Activated gamma-delta T cell (primary cell): ENCODE data around the gene HAPLN2.

Experiments
- DNase-seq: peaks from one replicate; lab custom pipeline; 2025; lab: John Stamatoyannopoulos, UW

The HAPLN2 gene

DNA sequence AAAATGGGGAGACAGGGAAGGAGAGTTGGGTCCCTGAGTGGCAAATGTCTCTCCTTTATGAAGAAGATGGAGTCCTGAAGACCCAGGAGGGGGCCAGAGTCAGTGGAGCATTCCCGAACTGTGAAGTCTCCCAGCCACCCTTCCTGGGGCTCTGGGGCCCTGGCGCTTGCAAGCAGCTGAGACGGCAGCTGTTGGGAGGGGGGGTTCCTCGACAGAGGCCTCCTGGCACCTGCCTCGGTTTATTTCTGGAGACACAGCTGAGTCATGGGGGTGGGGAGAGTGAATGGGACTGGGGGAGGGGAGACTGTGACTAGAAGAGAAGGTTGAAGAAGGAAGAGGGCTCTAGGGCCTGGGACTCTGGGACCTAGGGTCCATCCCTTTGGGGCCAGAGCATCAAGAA lies 44.0 kb downstream of the HAPLN2 start:
- no peak for DNase-seq

DNA sequence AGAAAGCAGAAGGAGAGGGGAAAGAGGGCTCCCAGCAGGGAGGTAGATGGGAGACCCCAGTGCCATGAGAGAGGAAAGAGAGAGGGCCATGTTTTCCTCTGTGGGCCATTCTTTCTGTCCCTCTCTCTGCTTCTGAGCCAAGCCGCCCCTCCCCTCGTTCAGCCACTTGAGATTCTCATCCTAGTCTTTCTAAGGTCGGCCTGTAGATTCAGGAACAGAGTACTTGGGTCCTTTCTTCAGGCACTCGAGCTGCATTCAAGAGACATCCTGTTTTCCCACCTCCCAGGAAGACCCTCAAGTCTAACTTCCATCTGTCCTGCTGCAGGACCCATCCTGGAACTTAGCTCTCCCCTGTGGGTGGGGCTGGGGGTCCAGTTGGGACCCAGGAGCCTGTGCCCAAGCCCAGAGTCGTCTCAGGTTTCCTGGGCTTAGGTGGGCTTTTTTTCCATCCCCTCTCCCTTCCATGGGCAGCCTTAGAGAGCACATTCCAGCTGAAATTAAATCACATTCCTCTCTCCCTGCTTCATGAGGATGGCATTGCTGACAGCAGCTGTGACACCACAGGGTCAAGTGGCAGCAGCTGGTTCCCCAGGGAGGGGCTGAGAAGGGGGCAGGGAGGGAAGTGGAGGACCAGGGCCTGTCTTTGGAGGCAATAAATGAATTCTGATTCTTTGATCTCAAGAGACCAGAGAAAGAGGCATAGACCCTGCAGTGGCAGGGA lies 45.0 kb downstream of the HAPLN2 start:
- no peak for DNase-seq

DNA sequence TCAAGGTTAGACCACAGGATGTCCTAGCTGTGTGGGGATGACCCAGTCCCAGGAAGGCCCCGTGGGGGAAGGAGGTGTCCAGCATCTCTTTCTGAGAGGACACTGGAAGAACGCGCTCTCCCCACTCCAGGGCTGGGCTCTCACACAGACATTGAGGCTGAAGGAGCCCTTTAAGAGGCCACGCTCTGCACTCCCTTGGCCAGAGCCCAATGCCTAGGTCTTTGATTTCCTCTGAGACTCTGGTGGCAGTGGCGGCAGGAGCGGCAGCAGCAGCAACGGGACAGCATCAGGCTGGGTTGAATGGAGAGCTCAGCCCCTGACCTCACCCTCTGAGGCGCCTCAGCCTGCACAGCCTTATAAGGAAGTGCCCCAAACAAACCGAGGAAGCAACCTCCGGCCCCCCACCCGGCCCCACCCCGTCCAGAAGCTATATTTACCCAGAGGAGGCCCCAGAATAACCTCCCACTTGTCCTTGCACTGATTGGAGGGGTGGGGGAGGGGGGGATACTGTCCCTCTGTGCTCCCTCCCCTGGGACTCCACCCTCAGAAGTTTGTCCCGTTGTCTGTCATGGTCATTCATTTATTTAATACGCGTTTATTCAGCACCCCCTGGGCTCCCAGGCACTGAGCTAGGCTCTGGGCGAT lies 45.7 kb downstream of the HAPLN2 start:
- DNase-seq = no peak

DNA sequence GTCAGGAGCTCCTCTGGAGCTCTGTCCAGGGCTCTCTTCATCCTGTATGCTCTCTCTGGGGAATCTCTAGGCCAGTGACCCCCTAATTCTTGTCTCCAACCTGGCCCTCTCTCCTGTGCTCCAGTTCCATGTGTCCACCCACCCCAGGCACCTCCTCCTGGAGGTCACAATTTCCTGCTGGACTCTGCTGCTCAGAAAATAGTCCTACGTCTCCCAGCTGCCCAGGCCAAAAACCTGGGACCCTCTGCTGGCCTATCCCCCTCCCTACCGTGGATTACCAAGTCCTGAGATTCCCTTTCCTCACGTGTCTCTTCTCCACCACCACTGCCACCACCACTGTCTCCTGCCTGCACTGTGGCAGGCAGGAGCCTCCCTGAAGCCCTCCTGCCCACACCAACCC lies 46.3 kb downstream of the HAPLN2 start:
- DNase-seq = no peak

DNA sequence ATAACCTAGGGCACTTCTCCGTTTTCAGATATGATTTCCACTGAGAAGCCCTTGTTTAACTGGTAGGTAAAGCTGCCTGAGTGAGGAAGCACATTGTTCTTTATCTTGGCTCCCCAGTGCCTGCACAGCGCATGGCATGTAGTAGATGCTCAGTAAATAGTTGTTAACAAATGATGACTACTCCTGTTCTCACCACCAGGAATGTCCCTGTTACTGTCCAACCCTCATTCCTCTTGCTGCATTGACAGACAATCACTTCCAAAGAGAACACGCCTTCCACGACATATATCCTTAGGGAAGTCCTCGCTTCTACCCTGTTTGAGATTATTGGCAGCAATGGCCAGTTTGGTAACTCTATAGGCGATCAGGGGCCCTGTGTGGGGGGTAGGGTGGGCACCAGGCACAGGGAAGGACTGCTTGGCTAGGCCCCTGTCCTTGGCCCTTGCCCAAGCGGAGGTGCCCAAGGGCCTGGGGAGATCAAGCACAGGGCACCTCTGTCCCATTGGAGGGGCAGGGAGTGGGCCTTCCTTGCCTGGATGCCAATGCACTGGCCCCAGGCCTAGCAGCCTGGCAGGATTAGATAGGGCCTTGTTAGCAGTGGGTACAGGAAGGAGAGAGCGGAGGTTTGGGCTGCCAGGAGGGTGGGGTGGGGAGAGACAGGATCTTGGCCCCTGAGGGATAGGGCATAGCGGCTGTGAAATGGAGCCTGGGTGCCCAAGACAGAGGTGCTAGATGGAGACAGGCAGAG lies 47.8 kb downstream of the HAPLN2 start:
- no peak for DNase-seq

DNA sequence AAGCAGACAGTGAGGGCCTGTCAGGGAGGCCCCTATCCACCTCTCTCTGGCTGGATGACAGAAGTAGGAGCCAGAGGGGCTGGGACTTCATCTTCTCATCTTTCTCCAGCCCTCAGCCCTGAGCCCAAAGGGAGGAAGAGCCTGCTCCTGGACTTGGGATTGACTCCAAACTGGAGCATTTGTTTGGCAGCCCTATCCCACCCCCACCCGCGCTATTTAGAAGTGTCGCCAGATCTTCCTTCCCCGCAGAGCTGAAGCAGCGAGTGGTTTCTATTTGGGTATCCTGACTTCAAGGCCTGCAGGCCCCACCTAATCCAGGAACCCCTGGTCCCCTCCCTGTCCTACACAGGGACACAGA lies 48.4 kb downstream of the HAPLN2 start:
- no peak for DNase-seq

DNA sequence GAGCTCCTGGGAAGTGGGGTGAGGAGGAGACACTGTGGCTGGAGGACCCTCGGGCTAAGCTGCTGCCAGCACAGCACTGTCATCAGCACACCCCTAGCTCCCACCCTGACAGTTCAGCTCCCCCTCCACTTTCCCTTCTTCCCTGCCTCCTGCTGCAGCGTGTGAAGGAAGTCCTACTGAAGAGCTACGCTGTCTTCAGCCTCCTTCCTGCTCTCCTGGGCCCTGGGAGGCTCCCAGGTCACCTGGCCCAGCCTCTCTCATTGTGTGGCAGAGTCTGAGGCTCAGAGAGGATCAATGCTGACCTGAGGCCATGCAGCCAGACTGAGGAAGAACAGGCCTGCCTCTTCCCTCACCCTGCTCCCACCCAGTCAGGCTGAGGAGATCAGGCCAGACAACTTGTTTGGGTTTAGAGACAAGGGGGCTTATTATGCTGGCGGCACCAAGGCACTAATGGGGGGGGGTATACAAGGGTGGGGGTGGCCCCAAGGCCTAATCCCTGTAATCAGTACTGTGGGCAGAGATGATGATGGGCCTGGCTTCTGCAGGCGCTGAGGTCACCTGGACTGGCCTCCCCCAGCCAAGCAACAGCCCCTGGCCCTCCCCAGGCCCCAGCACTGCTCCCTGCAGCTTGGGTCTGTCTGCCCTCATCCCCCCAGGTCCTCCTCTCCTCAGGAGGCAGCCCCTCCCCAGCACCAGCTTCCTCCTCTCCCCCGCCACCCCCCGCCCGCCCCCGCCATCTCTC lies 48.9 kb downstream of the HAPLN2 start:
- no peak for DNase-seq

DNA sequence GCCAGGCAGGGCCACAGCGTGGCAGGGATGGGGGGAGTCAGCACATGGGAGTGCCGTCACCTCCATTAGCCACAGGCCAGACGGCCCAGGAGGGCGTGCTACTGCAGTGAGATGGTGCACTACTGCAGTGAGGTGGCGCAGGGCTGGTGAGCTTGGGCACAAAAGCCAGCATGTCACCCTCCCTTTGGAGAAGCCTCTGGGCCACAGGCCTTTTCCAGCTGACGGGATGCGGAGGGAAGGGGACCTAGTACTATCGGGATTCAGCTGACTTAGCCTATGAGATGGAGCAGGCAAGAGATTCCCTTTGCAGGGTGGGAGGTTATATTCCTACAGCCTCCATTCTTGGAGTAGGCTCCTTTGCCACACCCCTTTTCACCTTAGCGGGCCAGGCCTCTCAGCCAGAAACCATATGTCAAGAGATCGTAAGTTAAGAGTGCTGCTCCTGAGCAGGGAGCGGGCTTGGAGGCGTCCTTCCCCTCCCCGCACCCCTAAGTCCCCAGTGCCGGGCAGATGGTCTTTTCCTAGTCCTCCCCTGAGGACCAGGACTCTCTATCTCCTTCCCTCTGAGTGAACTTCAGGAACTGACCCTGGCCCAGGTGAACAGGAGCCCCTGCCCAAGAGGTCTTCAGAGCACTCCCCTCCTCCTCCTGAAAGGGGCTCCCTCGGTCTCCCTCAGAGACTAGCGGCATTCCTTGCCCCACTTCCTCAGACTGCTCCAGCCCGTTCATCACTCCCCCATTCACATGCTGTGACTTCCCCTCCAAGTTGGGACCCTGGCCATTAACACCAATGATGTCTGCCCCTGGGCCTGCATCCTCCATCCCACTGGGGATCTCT lies 49.8 kb downstream of the HAPLN2 start:
- no peak for DNase-seq

DNA sequence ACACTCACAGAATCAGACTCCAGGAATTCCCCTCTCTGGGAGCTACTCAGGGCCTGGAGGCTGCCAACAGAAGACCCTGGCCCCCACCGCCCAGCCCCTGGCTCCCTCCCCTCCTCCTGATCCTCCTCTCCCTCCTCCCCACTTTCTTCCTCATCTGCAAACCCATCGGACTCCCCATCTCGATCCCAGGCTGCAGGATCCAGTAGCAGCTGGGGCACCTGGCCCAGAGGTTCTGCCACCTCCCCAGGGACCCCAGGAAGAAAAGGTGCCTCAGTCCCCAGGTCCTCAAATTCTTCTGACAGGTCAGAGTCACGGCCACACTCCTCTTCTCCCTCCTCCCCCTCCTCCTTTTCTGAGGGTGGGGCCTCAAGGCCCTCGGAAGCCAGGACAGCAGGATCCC lies 50.6 kb downstream of the HAPLN2 start:
- no peak for DNase-seq

DNA sequence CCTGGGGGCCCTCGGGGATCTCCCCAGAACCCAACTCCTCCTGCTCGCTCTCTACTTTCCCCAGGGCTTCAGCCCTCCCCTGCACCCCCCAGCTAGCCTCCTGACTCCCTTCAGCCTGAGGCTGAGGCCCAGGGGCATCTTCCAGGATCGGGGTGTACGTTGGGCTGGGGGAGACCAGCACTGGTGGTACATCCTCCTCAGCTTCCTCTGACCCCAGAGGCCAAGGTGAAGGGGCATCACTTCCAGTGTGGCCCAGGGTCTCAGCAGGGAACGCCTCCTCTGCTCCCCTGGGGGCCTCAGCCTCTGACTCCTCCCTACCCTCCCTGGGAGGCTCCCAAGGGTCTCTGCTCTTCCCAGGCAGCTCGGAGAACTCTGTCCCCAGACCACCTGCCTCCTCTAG lies 51.1 kb downstream of the HAPLN2 start:
- no peak for DNase-seq

DNA sequence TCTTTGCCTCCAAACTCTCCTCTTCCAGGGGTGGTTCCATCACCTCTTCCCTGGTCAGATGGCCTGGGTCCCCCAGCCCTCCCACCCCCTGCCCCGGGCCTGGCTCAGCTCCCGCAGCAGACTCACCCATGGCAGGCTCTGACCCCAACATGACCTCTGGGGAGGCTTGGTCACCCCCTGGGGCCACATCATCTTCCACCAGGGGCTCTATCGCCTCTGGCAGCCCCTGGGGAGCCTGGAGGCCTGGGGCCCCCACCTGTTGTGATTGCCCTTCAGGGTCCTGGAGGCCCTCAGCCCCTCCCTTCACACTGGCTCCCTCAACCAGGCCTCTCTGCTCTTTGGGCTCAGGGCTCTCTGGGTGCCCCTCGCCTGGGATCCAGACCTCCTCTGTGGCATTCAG lies 51.6 kb downstream of the HAPLN2 start:
- no peak for DNase-seq

DNA sequence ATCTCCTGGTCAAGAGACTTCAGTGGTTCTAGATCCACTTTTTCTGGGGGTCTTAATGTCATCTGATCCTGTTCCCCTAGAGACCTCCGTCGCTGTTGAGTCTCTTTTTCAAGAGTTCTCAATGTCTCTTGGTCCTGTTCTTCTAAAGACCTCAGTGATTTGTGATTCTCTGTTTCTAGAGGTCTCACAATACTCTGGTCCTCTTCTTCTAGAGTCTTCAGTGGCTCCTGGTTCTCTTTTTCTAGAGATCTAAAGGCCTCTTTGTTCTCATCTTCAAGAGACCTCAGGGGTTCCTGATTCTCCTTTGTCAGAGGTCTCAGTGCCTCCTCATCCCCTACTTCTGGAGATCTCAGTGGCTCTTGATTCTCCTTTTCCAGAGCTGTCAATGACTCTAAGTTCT lies 52.6 kb downstream of the HAPLN2 start:
- DNase-seq = no peak

DNA sequence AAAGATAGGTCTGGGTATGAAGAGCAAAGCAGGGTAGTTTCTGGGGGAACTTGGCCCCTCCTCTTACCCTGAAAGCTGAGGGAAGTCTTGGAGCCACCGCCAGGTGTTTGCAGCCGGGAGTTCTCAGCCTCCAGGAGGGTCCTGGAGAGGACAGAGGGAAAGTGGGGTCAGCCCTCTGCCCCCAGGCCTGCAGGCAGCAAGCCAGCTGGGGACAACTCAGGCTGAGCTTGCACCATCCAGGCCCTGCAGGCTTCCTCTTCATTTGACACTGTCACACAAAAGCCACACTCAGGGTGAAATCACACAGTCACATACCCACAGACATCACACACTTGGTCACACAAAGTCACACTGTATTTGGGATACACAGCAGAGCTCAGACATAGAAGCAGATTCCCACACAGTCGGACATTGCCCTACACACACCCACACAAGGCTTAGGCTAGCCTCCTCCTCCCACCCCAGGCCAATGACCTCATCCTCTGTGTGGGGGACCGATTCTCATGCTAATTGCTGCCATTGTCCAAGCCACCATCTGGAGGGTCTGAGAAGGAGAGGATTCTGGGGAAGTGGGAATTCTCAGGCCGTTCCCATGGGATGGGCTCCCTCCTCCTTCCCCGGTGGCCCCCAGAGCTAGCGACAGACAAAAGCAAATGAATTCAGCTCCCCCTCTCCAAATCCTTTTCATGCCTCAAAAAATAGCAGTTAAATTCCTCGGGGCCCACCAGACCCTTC lies 54.3 kb downstream of the HAPLN2 start:
- no peak for DNase-seq
